CD4-positive, alpha-beta T cell (primary cell): ENCODE results near the gene CDH13. TPM values are rescaled to one million over a fixed set of nuclear protein-coding genes. Genes with fewer than 3 reads are reported as not detected.

ENCODE experiments used
- ATAC-seq: fragments of 200-7000 bp; cut with Tn5 transposase; one replicate; pipeline ENCODE4 v1.10.0; 2022; ENCODE audit warnings: mild to moderate bottlenecking; ENCODE audit not compliant: poor library complexity
- CTCF ChIA-PET: fragments of 350-600 bp; sonication (Branson Sonifier 250); formaldehyde crosslinking; loops from one replicate; lab custom pipeline; 2021; ENCODE audit warnings: antibody characterized with exemption, inconsistent platforms; lab: Charles Lee
- POLR2A ChIA-PET: fragments of 350-600 bp; sonication (Branson Sonifier 250); formaldehyde crosslinking; loops from one replicate; lab custom pipeline; 2021; ENCODE audit warnings: antibody characterized with exemption, inconsistent platforms; lab: Charles Lee
- DNase-seq, 14 experiments: peaks; one replicate each; pipeline ENCODE4 v3.0.0-alpha.2; 2013 to 2020; ENCODE audit warnings: mixed read lengths in 2 of 14
- H3K27ac ChIP-seq, 2 donors: one replicate each; pipeline versions ENCODE4 v1.5.1 to v1.7.0; 2013; ENCODE audit warnings: low read length in 2 of 2, low read depth in 1 of 2, mild to moderate bottlenecking in 1 of 2
- H3K27me3 ChIP-seq, 2 experiments: 1 replicate in 1 of 2; 2 replicates in 1 of 2; pipeline versions ENCODE4 v1.6.1 to v1.7.0; 2013; ENCODE audit warnings: low read length in 2 of 2, control low read depth in 1 of 2, mild to moderate bottlenecking in 1 of 2, moderate library complexity in 1 of 2; ENCODE audit not compliant: insufficient read depth in 2 of 2, control insufficient read depth in 1 of 2
- H3K36me3 ChIP-seq: one replicate; pipeline ENCODE4 v1.6.1; 2013; ENCODE audit warnings: low read length, control low read depth; ENCODE audit not compliant: insufficient read depth
- H3K4me1 ChIP-seq: one replicate; pipeline ENCODE4 v1.6.1; 2013; ENCODE audit warnings: low read length, control low read depth; ENCODE audit not compliant: insufficient read depth
- H3K4me3 ChIP-seq: one replicate; pipeline ENCODE4 v1.5.1; 2013; ENCODE audit warnings: mild to moderate bottlenecking, low read length, moderate library complexity
- H3K9me3 ChIP-seq, 2 experiments: 1 replicate in 1 of 2; 2 replicates in 1 of 2; pipeline versions ENCODE4 v1.6.1 to v1.7.0; 2013; ENCODE audit warnings: low read length in 2 of 2, mild to moderate bottlenecking in 2 of 2, control low read depth in 1 of 2, moderate library complexity in 1 of 2; ENCODE audit not compliant: control insufficient read depth in 1 of 2, insufficient read depth in 1 of 2
- H3K27ac Mint-ChIP-seq: one replicate; pipeline ENCODE4 v1.8.0; 2020; ENCODE audit warnings: mixed read lengths
- H3K27me3 Mint-ChIP-seq: one replicate; pipeline ENCODE4 v1.8.0; 2021; ENCODE audit warnings: mixed read lengths
- H3K36me3 Mint-ChIP-seq: one replicate; pipeline ENCODE4 v1.8.0; 2021; ENCODE audit warnings: low read depth, mixed read lengths
- H3K4me1 Mint-ChIP-seq: one replicate; pipeline ENCODE4 v1.8.0; 2021; ENCODE audit warnings: low read depth, mixed read lengths
- H3K4me3 Mint-ChIP-seq: one replicate; pipeline ENCODE4 v1.8.0; 2020; ENCODE audit warnings: mild to moderate bottlenecking, mixed read lengths
- H3K9me3 Mint-ChIP-seq: one replicate; pipeline ENCODE4 v1.8.0; 2020; ENCODE audit warnings: mixed read lengths
- CTCF ChIP-seq: fragments of 200-600 bp; IDR thresholded peaks from one replicate; pipeline ENCODE4 v1.8.0; 2022; ENCODE audit warnings: antibody characterized with exemption, mild to moderate bottlenecking
- intact Hi-C, 2 experiments: fragments of 100-400 bp; cut with DNase I in 1 of 2; cut with micrococcal nuclease in 1 of 2; formaldehyde crosslinking; loops; one replicate each; pipeline versions ENCODE4 v1.15.1 to v1.9.0; 2023 to 2025; cut with DNase I, micrococcal nuclease
- total RNA-seq, 174 experiments: library from RNA in 2 of 174; stranded (reverse) in 2 of 174; gene quantifications; one replicate each; pipeline ENCODE4 v1.2.3 and lab custom pipeline; 2021 to 2026

Gene CDH13
- total RNA-seq, 2 experiments from 2014 or later, result not detected

GRCh38 chr16:83797013-83797412 is 1170.2 kb downstream of the CDH13 start:
- Mint-ChIP-seq H3K36me3 (no peaks in the 10 kb centered on the region), H3K27me3 (peaks cover 29% of the 10 kb centered on the region), H3K27ac (no peak overlapping the region), H3K4me3 (no peak overlapping the region), H3K9me3 (no peaks in the 10 kb centered on the region), H3K4me1 (no peaks in the 10 kb centered on the region)
- ATAC-seq, result no peak
- H3K4me1 ChIP-seq, result no peaks in the 10 kb centered on the region
- intact Hi-C loops, result no loop called here
- no peaks in the 10 kb centered on the region for H3K9me3 ChIP-seq
- H3K4me3 ChIP-seq, result no peak overlapping the region
- DNase-seq, result no peak
- peaks cover 0 to 4% of the 10 kb centered on the region in 2 experiments for H3K27me3 ChIP-seq
- TF ChIP-seq CTCF, result no peak
- ChIA-PET POLR2A (no interaction called here), CTCF (no interaction called here)
- no peak overlapping the region for H3K27ac ChIP-seq
- H3K36me3 ChIP-seq, result no peaks in the 10 kb centered on the region

- Mint-ChIP-seq H3K27me3 (peaks cover 24% of the 10 kb centered on the region), H3K36me3 (no peaks in the 10 kb centered on the region), H3K9me3 (no peaks in the 10 kb centered on the region), H3K4me1 (no peaks in the 10 kb centered on the region), H3K27ac (no peak overlapping the region), H3K4me3 (no peak overlapping the region)
- TF ChIP-seq CTCF, result no peak
- intact Hi-C loops, result no loop called here
- peaks cover 0 to 4% of the 10 kb centered on the region in 2 experiments for H3K27me3 ChIP-seq
- DNase-seq (no peak), ATAC-seq (no peak)
- no peaks in the 10 kb centered on the region for H3K36me3 ChIP-seq
- H3K4me3 ChIP-seq, result no peak overlapping the region
- no peak overlapping the region for H3K27ac ChIP-seq
- peaks cover 4% of the 10 kb centered on the region for H3K4me1 ChIP-seq
- ChIA-PET CTCF (no interaction called here), POLR2A (no interaction called here)
- H3K9me3 ChIP-seq, result peaks cover 0 to 2% of the 10 kb centered on the region in 2 experiments
Observed at GRCh38 chr16:83799336-83799735, 1172.6 kb downstream of the CDH13 start.

- H3K4me3 Mint-ChIP-seq, result no peak overlapping the region
Observed at GRCh38 chr16:83802135-83802534, 1175.4 kb downstream of the CDH13 start.

More at GRCh38 chr16:83802135-83802534, 1175.4 kb downstream of the CDH13 start:
- Mint-ChIP-seq H3K36me3 (no peaks in the 10 kb centered on the region), H3K27me3 (peaks cover 16% of the 10 kb centered on the region), H3K9me3 (no peaks in the 10 kb centered on the region), H3K27ac (no peak overlapping the region), H3K4me1 (peaks cover 5% of the 10 kb centered on the region)
- ATAC-seq (peak; percentile 39), DNase-seq (peak in 2 of 14 experiments; percentile 21 to 33)
- Histone ChIP-seq H3K9me3 (peaks cover 0 to 4% of the 10 kb centered on the region in 2 experiments), H3K27me3 (peaks cover 0 to 4% of the 10 kb centered on the region in 2 experiments), H3K36me3 (no peaks in the 10 kb centered on the region), H3K4me1 (peaks cover 6% of the 10 kb centered on the region), H3K4me3 (no peak overlapping the region), H3K27ac (no peak overlapping the region)
- POLR2A ChIA-PET, result no interaction called here
- intact Hi-C loops, result loop anchor here in 1 of 2 experiments (10.0 kb wide), 1 partner anchor 1637 kb away; no protein-coding TSS in a partner anchor
- CTCF ChIA-PET, result no interaction called here
- no peak for TF ChIP-seq CTCF
